HL-60 (cell line): Measurements from ENCODE around the gene ARHGEF7.

Experiments
- GABPA ChIP-seq: IDR thresholded peaks from 2 replicates; pipeline ENCODE4 v1.6.1; 2012; ENCODE audit warnings: low read depth
- POLR2AphosphoS5 ChIP-seq: IDR thresholded peaks from 2 replicates; pipeline ENCODE4 v1.6.1; 2012; ENCODE audit warnings: low read depth
- TF ChIP-seq, protein P1 (sequence below): IDR thresholded peaks from one replicate; pipeline ENCODE4 v1.5.1; 2011; ENCODE audit warnings: low read length, control low read depth, inconsistent platforms; ENCODE audit not compliant: insufficient read depth
- TF ChIP-seq, protein P2 (sequence below): IDR thresholded peaks from 2 replicates; pipeline ENCODE4 v1.6.1; 2012; ENCODE audit warnings: low read depth; ENCODE audit not compliant: insufficient replicate concordance

DNA sequence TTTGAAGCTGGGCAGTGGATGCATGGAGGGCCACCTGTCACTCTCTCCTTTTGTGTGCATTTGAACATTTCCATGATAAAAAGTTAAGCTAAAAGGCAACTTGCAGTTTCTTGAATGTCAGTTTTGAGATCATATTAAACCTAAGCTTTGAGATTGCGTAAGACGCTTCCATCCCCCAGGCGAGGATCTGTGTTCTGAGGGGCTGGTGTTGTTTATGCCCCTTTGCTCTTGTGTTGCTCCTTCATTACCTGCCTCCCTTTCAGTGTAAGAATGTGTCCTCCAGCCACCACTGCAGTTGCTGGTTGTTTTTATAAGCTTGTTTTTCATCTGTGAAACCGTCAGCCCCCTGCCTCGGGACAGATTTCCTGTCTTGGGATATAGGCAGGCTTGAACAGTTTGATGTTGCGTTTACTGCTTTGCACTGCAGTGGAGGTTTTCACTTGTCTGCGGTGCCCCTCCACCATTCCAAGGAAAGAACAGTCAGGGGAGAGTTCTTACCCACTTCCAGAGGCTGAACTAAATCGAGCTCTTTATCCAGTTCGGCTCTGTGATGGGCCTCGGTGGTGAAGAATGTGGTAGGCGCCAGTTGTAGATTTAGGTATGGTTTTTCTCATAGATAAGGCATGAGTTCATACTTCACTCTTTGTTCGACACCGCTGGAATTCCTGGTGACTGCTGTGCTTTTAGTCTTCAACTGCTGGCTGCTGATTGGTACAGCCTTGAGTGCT is 96.8 kb downstream of the ARHGEF7 start:
- TF ChIP-seq, protein P1, sequence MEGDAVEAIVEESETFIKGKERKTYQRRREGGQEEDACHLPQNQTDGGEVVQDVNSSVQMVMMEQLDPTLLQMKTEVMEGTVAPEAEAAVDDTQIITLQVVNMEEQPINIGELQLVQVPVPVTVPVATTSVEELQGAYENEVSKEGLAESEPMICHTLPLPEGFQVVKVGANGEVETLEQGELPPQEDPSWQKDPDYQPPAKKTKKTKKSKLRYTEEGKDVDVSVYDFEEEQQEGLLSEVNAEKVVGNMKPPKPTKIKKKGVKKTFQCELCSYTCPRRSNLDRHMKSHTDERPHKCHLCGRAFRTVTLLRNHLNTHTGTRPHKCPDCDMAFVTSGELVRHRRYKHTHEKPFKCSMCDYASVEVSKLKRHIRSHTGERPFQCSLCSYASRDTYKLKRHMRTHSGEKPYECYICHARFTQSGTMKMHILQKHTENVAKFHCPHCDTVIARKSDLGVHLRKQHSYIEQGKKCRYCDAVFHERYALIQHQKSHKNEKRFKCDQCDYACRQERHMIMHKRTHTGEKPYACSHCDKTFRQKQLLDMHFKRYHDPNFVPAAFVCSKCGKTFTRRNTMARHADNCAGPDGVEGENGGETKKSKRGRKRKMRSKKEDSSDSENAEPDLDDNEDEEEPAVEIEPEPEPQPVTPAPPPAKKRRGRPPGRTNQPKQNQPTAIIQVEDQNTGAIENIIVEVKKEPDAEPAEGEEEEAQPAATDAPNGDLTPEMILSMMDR = no peak
- no peak for TF ChIP-seq GABPA
- TF ChIP-seq, protein P2, sequence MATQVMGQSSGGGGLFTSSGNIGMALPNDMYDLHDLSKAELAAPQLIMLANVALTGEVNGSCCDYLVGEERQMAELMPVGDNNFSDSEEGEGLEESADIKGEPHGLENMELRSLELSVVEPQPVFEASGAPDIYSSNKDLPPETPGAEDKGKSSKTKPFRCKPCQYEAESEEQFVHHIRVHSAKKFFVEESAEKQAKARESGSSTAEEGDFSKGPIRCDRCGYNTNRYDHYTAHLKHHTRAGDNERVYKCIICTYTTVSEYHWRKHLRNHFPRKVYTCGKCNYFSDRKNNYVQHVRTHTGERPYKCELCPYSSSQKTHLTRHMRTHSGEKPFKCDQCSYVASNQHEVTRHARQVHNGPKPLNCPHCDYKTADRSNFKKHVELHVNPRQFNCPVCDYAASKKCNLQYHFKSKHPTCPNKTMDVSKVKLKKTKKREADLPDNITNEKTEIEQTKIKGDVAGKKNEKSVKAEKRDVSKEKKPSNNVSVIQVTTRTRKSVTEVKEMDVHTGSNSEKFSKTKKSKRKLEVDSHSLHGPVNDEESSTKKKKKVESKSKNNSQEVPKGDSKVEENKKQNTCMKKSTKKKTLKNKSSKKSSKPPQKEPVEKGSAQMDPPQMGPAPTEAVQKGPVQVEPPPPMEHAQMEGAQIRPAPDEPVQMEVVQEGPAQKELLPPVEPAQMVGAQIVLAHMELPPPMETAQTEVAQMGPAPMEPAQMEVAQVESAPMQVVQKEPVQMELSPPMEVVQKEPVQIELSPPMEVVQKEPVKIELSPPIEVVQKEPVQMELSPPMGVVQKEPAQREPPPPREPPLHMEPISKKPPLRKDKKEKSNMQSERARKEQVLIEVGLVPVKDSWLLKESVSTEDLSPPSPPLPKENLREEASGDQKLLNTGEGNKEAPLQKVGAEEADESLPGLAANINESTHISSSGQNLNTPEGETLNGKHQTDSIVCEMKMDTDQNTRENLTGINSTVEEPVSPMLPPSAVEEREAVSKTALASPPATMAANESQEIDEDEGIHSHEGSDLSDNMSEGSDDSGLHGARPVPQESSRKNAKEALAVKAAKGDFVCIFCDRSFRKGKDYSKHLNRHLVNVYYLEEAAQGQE = no peak
- no peak for TF ChIP-seq POLR2AphosphoS5
